HepG2 (cell line): Measurements from ENCODE around the gene TASOR. TPM values are rescaled to one million over a fixed set of nuclear protein-coding genes. Genes with fewer than 3 reads are reported as not detected.

ENCODE experiments used
- AHR ChIP-seq: IDR thresholded peaks from 2 replicates; pipeline ENCODE4 v1.6.1; 2018; ENCODE audit warnings: missing genetic modification reagents, missing compliant biosample characterization
- CHD4 ChIP-seq: fragments of 200-600 bp; sonication (generic); IDR thresholded peaks from 2 replicates; pipeline ENCODE4 v1.7.0; 2017; ENCODE audit warnings: mild to moderate bottlenecking, low read length, borderline replicate concordance
- GFI1 ChIP-seq: sonication (generic); formaldehyde crosslinking; IDR thresholded peaks from 2 replicates; pipeline ENCODE4 v1.5.0; 2020; ENCODE audit warnings: missing genetic modification reagents, mild to moderate bottlenecking, borderline replicate concordance
- GZF1 ChIP-seq: sonication (generic); formaldehyde crosslinking; IDR thresholded peaks from 2 replicates; pipeline ENCODE4 v1.5.1; 2020; ENCODE audit warnings: mild to moderate bottlenecking, missing genetic modification reagents
- HIVEP1 ChIP-seq: sonication (generic); formaldehyde crosslinking; IDR thresholded peaks from 2 replicates; pipeline ENCODE4 v1.4.0; 2020; ENCODE audit warnings: mild to moderate bottlenecking, missing genetic modification reagents
- HOMEZ ChIP-seq: IDR thresholded peaks from 2 replicates; pipeline ENCODE4 v1.6.1; 2016; ENCODE audit warnings: low read depth
- IKZF4 ChIP-seq: sonication (generic); formaldehyde crosslinking; IDR thresholded peaks from 2 replicates; pipeline ENCODE4 v1.5.1; 2020; ENCODE audit warnings: borderline replicate concordance, mild to moderate bottlenecking, low read depth, missing genetic modification reagents; ENCODE audit errors: not compliant biosample characterization
- LRRFIP1 ChIP-seq: sonication (generic); formaldehyde crosslinking; conservative IDR thresholded peaks from 2 replicates; pipeline ENCODE4 v1.4.0; 2020; ENCODE audit warnings: missing genetic modification reagents
- NR0B2 ChIP-seq: sonication (generic); formaldehyde crosslinking; IDR thresholded peaks from 2 replicates; pipeline ENCODE4 v1.4.0; 2020; ENCODE audit warnings: mild to moderate bottlenecking, missing genetic modification reagents
- PITX1 ChIP-seq: sonication (generic); formaldehyde crosslinking; IDR thresholded peaks from 2 replicates; pipeline ENCODE4 v1.5.1; 2020; ENCODE audit warnings: mild to moderate bottlenecking, missing genetic modification reagents
- RBAK ChIP-seq: sonication (generic); formaldehyde crosslinking; IDR thresholded peaks from 2 replicates; pipeline ENCODE4 v1.5.1; 2020; ENCODE audit warnings: mild to moderate bottlenecking, missing genetic modification reagents
- SKI ChIP-seq: fragments of 450-650 bp; IDR thresholded peaks from one replicate; pipeline ENCODE4 v1.6.1; 2018; ENCODE audit warnings: mild to moderate bottlenecking; ENCODE audit not compliant: partially characterized antibody
- SNAI1 ChIP-seq: sonication (generic); formaldehyde crosslinking; IDR thresholded peaks from 2 replicates; pipeline ENCODE4 v1.5.0; 2020; ENCODE audit warnings: mild to moderate bottlenecking, missing genetic modification reagents, borderline replicate concordance
- TAF15 ChIP-seq: fragments of 200-400 bp; formaldehyde crosslinking; IDR thresholded peaks from one replicate; pipeline ENCODE4 v1.6.1; 2018; ENCODE audit warnings: mild to moderate bottlenecking, low read depth, low read length; ENCODE audit not compliant: poor library complexity, severe bottlenecking
- ZBTB25 ChIP-seq: IDR thresholded peaks from 2 replicates; pipeline ENCODE4 v1.6.1; 2018; ENCODE audit warnings: missing genetic modification reagents
- ZBTB42 ChIP-seq: sonication (generic); formaldehyde crosslinking; IDR thresholded peaks from 2 replicates; pipeline ENCODE4 v1.5.0; 2020; ENCODE audit warnings: mild to moderate bottlenecking, missing genetic modification reagents
- ZBTB7A ChIP-seq: sonication (generic); formaldehyde crosslinking; IDR thresholded peaks from 2 replicates; pipeline ENCODE4 v1.8.0; 2022; ENCODE audit warnings: mild to moderate bottlenecking, missing genetic modification reagents
- ZNF567 ChIP-seq: sonication (generic); formaldehyde crosslinking; IDR thresholded peaks from 2 replicates; pipeline ENCODE4 v1.8.1; 2023; ENCODE audit warnings: mild to moderate bottlenecking, missing genetic modification reagents, borderline replicate concordance
- ZNF720 ChIP-seq: sonication (generic); formaldehyde crosslinking; IDR thresholded peaks from 2 replicates; pipeline ENCODE4 v1.4.0; 2020; ENCODE audit warnings: missing genetic modification reagents
- ZNF784 ChIP-seq: sonication (generic); formaldehyde crosslinking; IDR thresholded peaks from 2 replicates; pipeline ENCODE4 v1.5.1; 2020; ENCODE audit warnings: missing genetic modification reagents, mild to moderate bottlenecking, borderline replicate concordance
- ZNF883 ChIP-seq: sonication (generic); formaldehyde crosslinking; IDR thresholded peaks from 2 replicates; pipeline ENCODE4 v1.5.1; 2020; ENCODE audit warnings: mild to moderate bottlenecking, missing genetic modification reagents; ENCODE audit errors: not compliant biosample characterization
- polyA plus RNA-seq, 8 experiments: library from polyadenylated mRNA; depleted of rRNA in 3 of 8; stranded (reverse) in 7 of 8; unstranded in 1 of 8; fragments of >200 nt; fragmentation: Illumina TruSeq in 4 of 8; extraction: Trizol in 4 of 8; gene quantifications; 2 replicates each; pipeline versions ENCODE4 v1.2.1 to v1.2.3, GENCODE V29; 2011 to 2016; ENCODE audit warnings: low read depth in 4 of 8, missing spikeins in 1 of 8, mixed read lengths in 1 of 8; ENCODE audit not compliant: insufficient read depth in 1 of 8
- total RNA-seq, 5 experiments: library from RNA; depleted of rRNA; stranded (reverse); fragments of >200 nt; fragmentation: Illumina TruSeq; extraction: Trizol; gene quantifications; 2 replicates each; pipeline ENCODE4 v1.2.3, GENCODE V29; 2016; ENCODE audit warnings: low read depth in 1 of 5

Gene TASOR
- total and polyA plus RNA-seq, 2 of the 13 experiments (the other 11 are each of a cell fraction or from before 2014, with no cell fraction given) = 20.1 to 32.5 TPM

- TF ChIP-seq ZBTB25 (CRISPR knock-in tag) = no peak
- TF ChIP-seq CHD4 = no peak
- TF ChIP-seq TAF15 = no peak
- peak; percentile 81; the same call in 1 of the 2 replicates for TF ChIP-seq NR0B2
- peak; percentile 86 for TF ChIP-seq IKZF4
- peak; percentile 79; the same call in 1 of the 2 replicates for TF ChIP-seq AHR (CRISPR knock-in tag)
- TF ChIP-seq ZNF567 (CRISPR knock-in tag) = no peak
- TF ChIP-seq GFI1 (CRISPR knock-in tag) = peak; percentile 81
- TF ChIP-seq ZNF720 (CRISPR knock-in tag) = no peak
- peak; percentile 88 for TF ChIP-seq ZNF883
- no peak for TF ChIP-seq PITX1 (CRISPR knock-in tag)
- TF ChIP-seq ZBTB42 (CRISPR knock-in tag) = peak; percentile 86; the same call in 1 of the 2 replicates
- TF ChIP-seq ZNF784 (CRISPR knock-in tag) = no peak
- TF ChIP-seq SKI = no peak
- TF ChIP-seq LRRFIP1 (CRISPR knock-in tag) = no peak
- TF ChIP-seq GZF1 = no peak
- TF ChIP-seq HOMEZ (CRISPR knock-in tag) = peak; percentile 74; the same call in 1 of the 2 replicates
- TF ChIP-seq SNAI1 (CRISPR knock-in tag) = peak; percentile 76; the same call in 1 of the 2 replicates
- no peak for TF ChIP-seq ZBTB7A (CRISPR knock-in tag)
- TF ChIP-seq RBAK (CRISPR knock-in tag) = no peak
- peak; percentile 58; the same call in 1 of the 2 replicates for TF ChIP-seq HIVEP1 (CRISPR knock-in tag)
These were observed at the start of gene TASOR (continued) for GRCh38 chr3:56683122-56683817.
